GM23338 (cell line): Measurements from ENCODE around the gene TNNT2. TPM values are rescaled to one million over a fixed set of nuclear protein-coding genes. Genes with fewer than 3 reads are reported as not detected.

Source experiments
- ATAC-seq: fragments of 200-7000 bp; cut with Tn5 transposase; 3 replicates; pipeline ENCODE4 v1.9.1; 2020
- DNase-seq: peaks from one replicate; pipeline ENCODE4 v3.0.0-alpha.2; 2015; ENCODE audit warnings: low spot score
- H2AFZ ChIP-seq: fragments of 200-600 bp; sonication (generic); 2 replicates; pipeline ENCODE4 v1.8.0; 2016; ENCODE audit warnings: antibody characterized with exemption, mild to moderate bottlenecking, moderate library complexity
- H3F3A ChIP-seq: fragments of 200-600 bp; sonication (generic); replicated peaks from 2 replicates; pipeline ENCODE4 v1.8.0; 2017; ENCODE audit warnings: antibody characterized with exemption, mixed run types, low read depth
- H3K27ac ChIP-seq: fragments of 200-600 bp; sonication (generic); 2 replicates; pipeline ENCODE4 v1.6.1; 2016; ENCODE audit warnings: low read depth
- H3K27me3 ChIP-seq: fragments of 200-600 bp; sonication (generic); 2 replicates; pipeline ENCODE4 v1.8.0; 2016; ENCODE audit warnings: mild to moderate bottlenecking, mixed run types, moderate library complexity; ENCODE audit not compliant: insufficient read depth
- H3K36me3 ChIP-seq: fragments of 200-600 bp; sonication (generic); 2 replicates; pipeline ENCODE4 v1.8.0; 2016; ENCODE audit warnings: mild to moderate bottlenecking; ENCODE audit not compliant: insufficient read depth
- H3K4me1 ChIP-seq: fragments of 200-600 bp; sonication (generic); 2 replicates; pipeline ENCODE4 v1.8.0; 2016; ENCODE audit warnings: mild to moderate bottlenecking, moderate library complexity; ENCODE audit not compliant: insufficient read depth
- H3K4me2 ChIP-seq: fragments of 200-600 bp; sonication (generic); 2 replicates; pipeline ENCODE4 v1.7.1; 2017; ENCODE audit warnings: mixed run types
- H3K4me3 ChIP-seq: fragments of 200-600 bp; sonication (generic); 2 replicates; pipeline ENCODE4 v1.6.1; 2016; ENCODE audit warnings: mixed run types
- H3K79me2 ChIP-seq: fragments of 200-600 bp; sonication (generic); replicated peaks from 2 replicates; pipeline ENCODE4 v1.8.0; 2017; ENCODE audit warnings: mild to moderate bottlenecking; ENCODE audit not compliant: insufficient read depth
- H3K9me2 ChIP-seq: fragments of 200-600 bp; sonication (generic); 2 replicates; pipeline ENCODE4 v1.8.0; 2017; ENCODE audit not compliant: insufficient read depth
- H4K20me1 ChIP-seq: fragments of 200-600 bp; sonication (generic); replicated peaks from 2 replicates; pipeline ENCODE4 v1.8.0; 2017; ENCODE audit warnings: mild to moderate bottlenecking; ENCODE audit not compliant: insufficient read depth
- H3K27ac Mint-ChIP-seq: 2 replicates; pipeline ENCODE4 v1.8.0; 2020; ENCODE audit warnings: inconsistent platforms, mild to moderate bottlenecking, moderate library complexity, mixed read lengths
- H3K27me3 Mint-ChIP-seq: 3 replicates; pipeline ENCODE4 v1.8.0; 2022; ENCODE audit warnings: low read depth, mild to moderate bottlenecking, moderate library complexity, mixed read lengths, inconsistent platforms; ENCODE audit not compliant: insufficient read depth, poor library complexity
- H3K36me3 Mint-ChIP-seq: 3 replicates; pipeline ENCODE4 v1.8.0; 2021; ENCODE audit warnings: low read depth, mild to moderate bottlenecking, inconsistent platforms, moderate library complexity, mixed read lengths
- H3K4me1 Mint-ChIP-seq: 3 replicates; pipeline ENCODE4 v1.8.0; 2020; ENCODE audit warnings: mild to moderate bottlenecking, inconsistent platforms, mixed read lengths
- H3K4me3 Mint-ChIP-seq: 3 replicates; pipeline ENCODE4 v1.8.0; 2021; ENCODE audit warnings: moderate library complexity, mild to moderate bottlenecking, inconsistent platforms, mixed read lengths
- H3K9me3 Mint-ChIP-seq: 3 replicates; pipeline ENCODE4 v1.8.0; 2020; ENCODE audit warnings: moderate library complexity, mild to moderate bottlenecking, inconsistent platforms, mixed read lengths
- CTCF ChIP-seq, 2 experiments: fragments of 200-600 bp in 1 of 2; sonication (generic) in 1 of 2; conservative IDR thresholded peaks; 2 replicates each; pipeline versions ENCODE4 v1.5.1 to v1.6.1; 2016 to 2017; ENCODE audit warnings: antibody characterized with exemption in 2 of 2, low read depth in 2 of 2, mild to moderate bottlenecking in 2 of 2, moderate library complexity in 1 of 2
- ETS1 ChIP-seq: IDR thresholded peaks from 2 replicates; pipeline ENCODE4 v1.6.1; 2016; ENCODE audit warnings: antibody characterized with exemption
- EZH2 ChIP-seq: fragments of 200-600 bp; sonication (generic); IDR thresholded peaks from one replicate; pipeline ENCODE4 v1.8.0; 2017; ENCODE audit warnings: antibody characterized with exemption, mild to moderate bottlenecking, low read depth; ENCODE audit not compliant: unreplicated experiment
- NANOG ChIP-seq: IDR thresholded peaks from 2 replicates; pipeline ENCODE4 v1.6.1; 2016; ENCODE audit warnings: antibody characterized with exemption, borderline replicate concordance
- POLR2AphosphoS5 ChIP-seq: IDR thresholded peaks from 2 replicates; pipeline ENCODE4 v1.6.1; 2016; ENCODE audit warnings: antibody characterized with exemption, low read depth
- STAT1 ChIP-seq: IDR thresholded peaks from one replicate; pipeline ENCODE4 v1.6.1; 2016; ENCODE audit warnings: antibody characterized with exemption; ENCODE audit not compliant: unreplicated experiment
- ZNF114 ChIP-seq: fragments of 250-450 bp; sonication (Bioruptor Pico); IDR thresholded peaks from 2 replicates; pipeline ENCODE4 v1.5.0; 2020; ENCODE audit warnings: mild to moderate bottlenecking, moderate library complexity
- ZNF331 ChIP-seq: fragments of 250-450 bp; sonication (Bioruptor Pico); IDR thresholded peaks from 2 replicates; pipeline ENCODE4 v1.5.0; 2020; ENCODE audit warnings: low read depth, mild to moderate bottlenecking, moderate library complexity
- polyA plus RNA-seq: library from polyadenylated mRNA; unstranded; fragments of >200 nt; fragmentation: Nextera tagmentation; extraction: Ambion mirVana; gene quantifications from 2 replicates; pipeline ENCODE4 v1.2.1, GENCODE V29; 2016
- total RNA-seq: library from RNA; depleted of rRNA; stranded (reverse); fragments of >200 nt; shearing (Covaris generic); gene quantifications from 2 replicates; pipeline ENCODE4 v1.2.3, GENCODE V29; 2014

The TNNT2 gene
- total and polyA plus RNA-seq, 2 experiments from 2014 or later, result 7.5 to 19.1 TPM

- Histone ChIP-seq H3K27me3 (no peaks in the 10 kb centered on the region), H4K20me1 (no peaks in the 10 kb centered on the region), H2AFZ (no peak overlapping the region), H3K9me2 (0 out of 2 replicates have a peak, but pooled peaks cover 6% of the 10 kb centered on the region), H3K4me2 (no peak overlapping the region), H3K27ac (no peak overlapping the region), H3K4me3 (no peak overlapping the region), H3K4me1 (no peaks in the 10 kb centered on the region), H3F3A (no peaks in the 10 kb centered on the region), H3K79me2 (no peaks in the 10 kb centered on the region), H3K36me3 (no peaks in the 10 kb centered on the region)
- Mint-ChIP-seq H3K27ac (no peak overlapping the region), H3K4me3 (no peak overlapping the region), H3K4me1 (peaks cover 2% of the 10 kb centered on the region; the same call in 2 of the 3 replicates), H3K9me3 (no peaks in the 10 kb centered on the region), H3K27me3 (peaks cover 8% of the 10 kb centered on the region), H3K36me3 (no peaks in the 10 kb centered on the region)
- ATAC-seq, result no peak
- DNase-seq, result no peak
- TF ChIP-seq NANOG (no peak), ETS1 (no peak), ZNF331 (CRISPR knock-in tag) (no peak), STAT1 (no peak)
Measured at GRCh38 chr1:201317551-201317950, 59.9 kb downstream of the TNNT2 start.

GRCh38 chr1:201316556-201316955 lies 60.9 kb downstream of the TNNT2 start:
- H3K79me2 ChIP-seq, result no peaks in the 10 kb centered on the region
- H3K27ac ChIP-seq, result no peak overlapping the region
- no peaks in the 10 kb centered on the region for H3K27me3 ChIP-seq
- H3K4me1 Mint-ChIP-seq, result peaks cover 2% of the 10 kb centered on the region; the same call in 1 of the 3 replicates
- no peaks in the 10 kb centered on the region for H3K36me3 ChIP-seq
- DNase-seq (no peak), ATAC-seq (no peak)
- no peak overlapping the region for H3K4me2 ChIP-seq
- no peak overlapping the region for H3K4me3 Mint-ChIP-seq
- H3K4me3 ChIP-seq, result no peak overlapping the region
- H3K27ac Mint-ChIP-seq, result no peak overlapping the region
- no peaks in the 10 kb centered on the region for H3K9me3 Mint-ChIP-seq
- H4K20me1 ChIP-seq, result no peaks in the 10 kb centered on the region
- no peaks in the 10 kb centered on the region for H3K36me3 Mint-ChIP-seq
- no peak overlapping the region for H2AFZ ChIP-seq
- peaks cover 8% of the 10 kb centered on the region for H3K27me3 Mint-ChIP-seq
- 0 out of 2 replicates have a peak, but pooled peaks cover 6% of the 10 kb centered on the region for H3K9me2 ChIP-seq
- H3F3A ChIP-seq, result no peaks in the 10 kb centered on the region
- H3K4me1 ChIP-seq, result no peaks in the 10 kb centered on the region
- no peak for TF ChIP-seq EZH2

GRCh38 chr1:201313086-201313485 lies 64.4 kb downstream of the TNNT2 start:
- no peaks in the 10 kb centered on the region for H3K4me1 ChIP-seq
- no peak overlapping the region for H3K4me2 ChIP-seq
- Mint-ChIP-seq H3K36me3 (no peaks in the 10 kb centered on the region), H3K9me3 (no peaks in the 10 kb centered on the region), H3K27ac (no peak overlapping the region), H3K4me1 (peaks cover 14% of the 10 kb centered on the region; the same call in 2 of the 3 replicates), H3K27me3 (peaks cover 8% of the 10 kb centered on the region), H3K4me3 (no peak overlapping the region)
- 0 out of 2 replicates have a peak, but pooled peaks cover 6% of the 10 kb centered on the region for H3K9me2 ChIP-seq
- H3K4me3 ChIP-seq, result no peak overlapping the region
- no peak overlapping the region for H3K27ac ChIP-seq
- DNase-seq, result no peak
- no peaks in the 10 kb centered on the region for H3K79me2 ChIP-seq
- no peaks in the 10 kb centered on the region for H3K36me3 ChIP-seq
- no peaks in the 10 kb centered on the region for H3F3A ChIP-seq
- ATAC-seq, result no peak
- no peaks in the 10 kb centered on the region for H3K27me3 ChIP-seq
- H2AFZ ChIP-seq, result no peak overlapping the region
- H4K20me1 ChIP-seq, result no peaks in the 10 kb centered on the region
- TF ChIP-seq EZH2, result no peak
- no peak for TF ChIP-seq STAT1
- no peak for TF ChIP-seq POLR2AphosphoS5
- no peak for TF ChIP-seq ZNF331 (CRISPR knock-in tag)
- no peak for TF ChIP-seq CTCF (conservative IDR thresholded peaks at IDR 0.05; ENCODE audit: low read depth in 2 of 2)
- TF ChIP-seq ZNF114, result no peak
